Effector CD4-positive, alpha-beta T cell (primary cell): ENCODE results near the gene TUBGCP3.

Source experiments
- DNase-seq: peaks from one replicate; pipeline ENCODE4 v3.0.0-alpha.2; 2020

Gene TUBGCP3

DNA sequence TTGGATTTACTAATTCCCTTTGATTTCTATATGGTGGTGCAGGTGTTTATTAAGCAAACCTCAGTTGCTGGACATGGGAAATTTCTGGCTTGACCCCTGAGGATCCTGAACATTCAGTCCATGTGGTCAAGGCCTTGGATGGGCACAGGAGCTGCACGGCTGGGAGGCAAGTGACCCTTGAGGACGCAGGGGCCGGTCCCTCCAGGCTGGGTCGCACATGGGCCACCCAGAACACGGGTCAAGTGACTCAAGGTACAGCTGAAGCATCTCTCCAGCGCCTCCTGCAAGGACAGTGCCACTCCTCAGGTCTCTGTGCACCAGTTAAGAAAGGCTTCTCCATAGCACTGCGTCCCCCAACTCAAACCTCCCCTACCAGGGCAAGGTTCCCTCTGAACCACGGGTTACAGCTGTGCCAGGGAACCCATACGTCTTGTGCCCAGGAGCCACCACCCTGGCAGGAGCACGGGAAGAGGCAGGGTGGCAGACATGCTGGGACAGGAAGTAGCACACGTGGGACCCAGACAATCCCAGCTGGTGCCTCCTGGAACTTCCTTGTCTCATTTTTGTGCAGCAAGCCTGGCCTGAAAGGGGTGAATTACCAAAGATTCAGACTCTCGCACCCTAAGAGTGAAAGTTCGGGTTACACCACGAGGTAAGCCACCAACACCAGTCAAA is 118.7 kb downstream of the TUBGCP3 start:
- DNase-seq = no peak

DNA sequence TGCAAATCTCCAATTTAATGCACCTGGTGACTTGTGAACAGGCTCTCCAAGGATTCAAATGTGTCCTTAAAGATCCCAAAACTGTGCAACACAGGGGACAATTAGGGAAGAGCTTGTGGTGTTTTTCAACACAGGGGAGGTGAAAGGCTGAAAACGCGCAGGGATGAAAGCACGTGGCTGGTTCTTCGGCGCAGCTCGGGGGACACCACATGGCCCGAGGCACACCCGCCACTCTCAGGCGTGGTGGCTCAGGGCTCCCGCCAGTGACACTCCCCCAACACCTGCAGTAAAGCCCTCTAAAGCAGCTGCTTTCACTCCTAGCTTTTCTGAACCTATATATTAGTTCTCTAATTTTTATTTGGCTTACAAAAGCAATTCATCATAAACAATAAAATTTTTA is 119.9 kb downstream of the TUBGCP3 start:
- no peak for DNase-seq

DNA sequence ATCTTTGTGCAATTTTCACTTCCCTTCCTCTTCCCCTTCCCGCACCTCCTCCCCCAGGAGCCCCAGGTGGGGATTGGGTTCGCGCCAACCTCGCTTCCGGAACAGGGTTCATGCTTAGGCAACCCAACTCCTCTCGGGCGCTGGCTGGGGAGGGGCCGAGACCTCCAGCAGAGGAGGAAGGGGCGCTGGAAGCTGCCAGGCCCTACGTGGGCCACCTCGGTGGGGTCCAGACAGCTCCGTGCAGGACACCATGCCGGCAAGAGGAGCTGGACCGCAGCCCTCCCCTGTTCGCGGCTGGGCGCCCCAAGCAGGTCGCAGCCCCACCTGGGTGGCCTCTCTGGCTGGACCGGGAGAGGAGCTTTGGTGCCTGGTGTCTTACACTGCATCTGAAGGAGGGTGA is 120.7 kb downstream of the TUBGCP3 start:
- no peak for DNase-seq

DNA sequence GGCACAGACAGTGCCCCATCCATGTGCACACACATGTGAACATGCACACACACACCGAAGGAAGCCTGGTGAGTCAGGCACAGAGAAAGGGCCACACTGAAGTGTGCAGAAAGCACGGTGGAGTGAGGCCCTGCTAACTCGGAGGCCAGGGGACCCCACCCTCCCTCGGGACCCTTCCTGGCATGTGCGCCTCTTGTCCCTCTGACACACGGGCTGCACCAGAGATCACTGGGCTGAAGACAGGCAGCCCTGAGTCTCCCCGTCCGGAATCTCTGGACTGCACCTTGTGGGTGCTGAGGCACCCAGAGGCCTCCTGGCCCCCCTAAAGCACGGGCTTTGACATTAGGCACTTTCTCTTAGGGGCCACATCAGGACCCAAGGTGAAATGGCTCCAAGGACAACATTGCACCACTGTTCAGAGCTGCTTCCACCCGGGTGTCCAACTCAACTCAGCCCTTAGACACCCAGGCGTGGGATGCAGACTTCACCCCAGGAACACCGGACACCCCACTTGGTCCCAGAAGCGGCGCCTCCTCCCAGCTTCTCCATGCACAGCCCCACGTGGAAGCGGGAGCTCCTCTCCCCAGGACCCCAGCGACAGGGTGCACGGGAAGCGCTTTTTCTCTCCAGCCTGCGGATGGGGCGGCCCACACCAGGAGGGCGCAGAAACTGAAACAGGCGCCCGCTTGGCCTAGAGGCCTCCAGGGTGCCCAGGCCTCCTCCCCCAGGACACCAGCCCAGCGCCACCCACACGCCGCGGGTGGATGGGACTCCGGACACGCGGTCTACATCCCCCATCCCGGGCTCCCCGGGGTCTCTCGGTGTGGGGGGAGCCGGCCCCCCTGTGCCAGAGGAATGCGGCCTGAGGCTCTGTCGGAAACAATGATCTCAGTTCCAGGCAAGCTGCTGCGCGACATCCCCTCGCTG is 121.6 kb downstream of the TUBGCP3 start:
- DNase-seq = no peak

DNA sequence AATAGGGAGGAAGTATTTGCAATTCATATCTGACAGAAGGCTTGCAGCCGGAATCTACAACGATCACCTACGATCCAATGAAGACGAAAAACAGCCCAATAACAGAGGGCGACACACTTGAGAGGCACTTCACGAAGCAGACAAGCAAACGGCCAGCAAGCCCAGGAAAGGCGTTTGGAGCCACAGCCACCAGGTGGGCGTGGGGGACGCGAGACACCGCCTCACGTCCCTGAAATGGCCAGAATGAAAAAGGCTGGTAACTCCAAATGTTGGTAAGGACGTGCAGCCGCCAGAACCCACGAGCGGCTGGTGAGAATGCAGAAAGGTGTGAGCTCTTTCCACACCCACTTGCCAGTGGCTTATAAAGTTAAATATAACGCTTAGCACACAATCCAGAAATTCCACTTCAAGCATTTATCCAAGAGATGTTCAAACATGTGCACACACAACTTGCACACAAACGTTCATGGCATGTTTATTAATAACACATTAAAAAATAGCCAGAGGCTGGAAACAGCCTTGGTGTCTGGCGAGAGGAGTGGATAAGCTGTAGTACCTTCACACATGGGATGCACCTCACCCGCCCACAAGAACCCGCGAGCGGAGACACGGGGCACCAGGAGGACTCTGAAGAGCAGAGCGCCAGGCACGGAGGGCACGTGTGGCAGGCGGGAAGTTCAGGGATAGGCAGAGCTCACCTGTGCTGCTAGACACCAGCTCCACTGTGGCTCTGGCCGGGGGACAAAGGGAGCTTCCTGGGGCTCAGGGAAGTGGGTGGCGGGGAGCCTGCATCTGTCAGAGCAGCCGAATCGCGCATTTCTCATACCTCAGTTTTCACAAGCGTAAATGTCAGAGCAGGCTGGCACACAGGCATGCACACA is 122.5 kb downstream of the TUBGCP3 start:
- DNase-seq = no peak

DNA sequence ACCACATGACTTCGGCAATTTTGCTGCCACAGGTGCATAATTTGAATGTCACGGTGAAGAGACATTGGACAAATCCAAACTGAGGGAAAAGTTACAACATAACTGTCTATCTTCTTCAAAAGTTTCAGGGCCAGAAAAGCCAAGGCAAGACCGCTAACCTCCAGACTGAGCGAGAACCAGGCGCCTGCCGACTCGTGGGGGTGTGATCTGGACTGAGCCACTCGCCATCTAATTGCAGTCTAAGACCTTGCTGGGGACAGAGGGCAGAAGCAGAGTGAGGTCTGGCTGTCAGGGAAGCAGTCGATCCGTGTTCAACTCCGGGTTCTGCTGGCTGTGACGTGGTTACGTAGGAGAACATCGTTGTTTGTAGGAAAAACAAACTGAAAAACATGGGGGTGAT is 123.2 kb downstream of the TUBGCP3 start:
- DNase-seq = no peak

DNA sequence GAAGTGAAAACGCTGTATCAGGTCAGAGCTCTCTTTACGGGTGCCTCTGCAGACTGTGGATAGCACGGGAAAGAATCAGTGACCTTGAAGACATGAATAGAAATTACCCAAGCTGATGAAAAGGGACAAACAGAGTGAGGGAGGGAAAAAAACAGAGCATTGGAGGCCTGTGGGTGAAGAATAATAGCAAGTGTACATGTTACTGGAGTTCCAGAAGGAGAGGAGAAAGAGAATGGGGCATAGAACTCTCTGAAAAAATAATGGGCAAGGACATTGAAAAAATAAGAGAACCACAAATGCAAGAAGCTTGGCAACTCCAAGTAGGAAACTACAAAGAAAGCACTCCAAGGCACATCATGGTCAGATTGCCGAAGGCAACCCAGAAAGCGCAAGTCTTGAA is 125.5 kb downstream of the TUBGCP3 start:
- DNase-seq = no peak

DNA sequence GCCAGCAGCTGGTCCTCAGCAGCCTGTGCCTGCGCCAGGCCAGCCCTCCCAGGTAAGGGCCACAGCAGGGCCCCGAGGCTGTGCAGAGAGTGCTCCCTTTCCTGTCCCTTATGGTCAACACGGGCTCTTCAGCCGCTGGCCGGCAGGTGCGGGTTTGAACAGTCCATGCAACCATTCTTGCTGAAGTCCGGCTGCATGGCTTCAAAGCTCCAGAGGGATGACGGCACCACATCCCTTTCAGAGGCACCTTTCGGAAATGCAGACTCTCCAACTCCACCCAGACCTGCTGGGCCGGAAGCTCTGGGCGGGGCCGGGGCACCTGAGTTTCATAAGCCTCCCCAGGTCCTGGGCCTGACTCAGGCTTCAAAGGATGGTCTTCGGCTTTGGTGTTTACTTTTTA is 130.5 kb downstream of the TUBGCP3 start:
- DNase-seq = no peak

DNA sequence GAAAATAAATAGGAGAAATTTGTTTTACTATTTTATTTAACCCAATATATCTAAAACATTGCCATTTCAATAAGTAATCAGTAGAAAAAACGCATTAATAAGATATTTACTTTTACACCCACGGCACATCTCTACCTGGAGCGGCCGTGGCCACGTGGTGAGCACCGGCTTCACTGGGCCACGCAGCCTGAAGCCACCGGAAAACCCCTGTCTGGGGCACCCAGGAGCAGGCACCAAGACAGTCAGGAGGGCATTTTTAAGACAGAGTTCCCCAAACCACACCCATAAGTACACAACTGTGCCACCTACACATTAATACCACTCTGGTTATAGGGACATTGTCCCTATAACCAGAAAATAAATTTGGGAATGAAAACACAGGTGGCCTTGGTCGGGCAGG is 130.9 kb downstream of the TUBGCP3 start:
- no peak for DNase-seq

DNA sequence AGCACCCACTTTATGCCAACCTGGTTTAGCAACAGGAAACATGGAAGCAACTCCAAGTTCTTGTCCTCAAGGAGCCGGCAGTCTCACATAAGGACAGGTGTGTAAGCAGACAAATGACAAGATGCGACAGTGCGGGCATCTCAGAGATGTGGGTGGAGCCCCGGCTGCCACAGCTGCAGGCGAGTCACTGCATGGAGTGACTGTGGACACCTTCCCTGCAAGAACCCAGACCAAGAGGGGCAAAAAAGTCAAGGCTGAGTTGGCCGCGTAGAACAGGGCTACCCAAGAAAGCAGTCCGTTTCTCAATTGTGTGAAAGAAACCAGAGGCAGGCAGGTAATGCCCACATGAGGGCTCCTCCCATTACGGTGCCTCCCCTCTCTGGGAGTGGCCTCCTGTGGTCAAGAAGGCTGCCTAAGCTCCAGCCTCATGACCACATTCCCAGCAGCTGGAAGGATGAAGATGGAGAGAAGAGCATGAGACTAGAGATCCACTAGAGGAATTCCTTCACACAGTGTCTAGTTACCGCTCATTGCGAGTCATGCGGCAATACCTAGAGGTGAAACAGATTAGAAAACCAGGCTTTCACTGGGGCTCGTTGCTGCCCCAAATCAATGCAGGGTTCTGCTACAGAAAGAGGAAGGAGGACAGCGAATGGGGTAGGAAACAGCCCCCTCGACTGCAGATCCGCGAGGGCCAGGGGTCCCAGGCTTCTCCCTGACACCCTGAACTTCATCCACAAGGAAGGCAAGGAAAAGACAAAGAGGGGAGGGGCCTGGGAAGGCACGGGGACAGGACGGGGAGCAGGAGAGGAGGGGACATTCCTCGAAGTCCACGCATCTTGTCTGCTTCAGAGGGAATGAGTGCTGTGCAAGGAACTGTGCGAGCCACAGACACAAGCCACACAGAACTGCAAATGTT is 131.6 kb downstream of the TUBGCP3 start:
- DNase-seq = no peak

DNA sequence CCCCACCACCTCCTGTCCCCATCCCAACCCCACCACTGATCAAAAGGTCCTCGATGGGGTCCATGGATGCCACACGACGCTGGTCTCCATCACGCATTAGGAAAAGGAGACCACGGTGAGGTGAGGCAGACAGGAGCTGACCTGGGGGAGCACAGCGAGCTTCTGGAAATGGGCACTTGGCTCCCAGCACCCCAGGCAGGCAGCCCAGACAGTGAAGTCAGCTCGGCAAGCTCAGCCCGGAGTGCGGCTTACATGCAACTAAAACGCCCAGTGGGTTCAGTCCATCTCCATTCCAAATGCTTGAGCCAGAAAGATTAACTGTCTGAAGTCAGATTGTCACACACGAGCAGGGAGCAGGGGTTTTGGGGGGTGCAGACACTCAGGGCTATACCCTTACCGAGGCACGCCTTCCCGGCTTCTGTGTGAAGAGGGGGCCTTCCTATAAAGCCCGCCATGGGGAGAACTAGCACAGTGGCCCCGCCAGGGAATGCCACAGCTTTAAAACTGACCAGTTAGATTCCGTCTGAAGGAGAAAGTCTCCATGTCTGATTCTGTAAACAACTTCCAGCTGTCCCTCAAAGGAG is 132.4 kb downstream of the TUBGCP3 start:
- DNase-seq = no peak

DNA sequence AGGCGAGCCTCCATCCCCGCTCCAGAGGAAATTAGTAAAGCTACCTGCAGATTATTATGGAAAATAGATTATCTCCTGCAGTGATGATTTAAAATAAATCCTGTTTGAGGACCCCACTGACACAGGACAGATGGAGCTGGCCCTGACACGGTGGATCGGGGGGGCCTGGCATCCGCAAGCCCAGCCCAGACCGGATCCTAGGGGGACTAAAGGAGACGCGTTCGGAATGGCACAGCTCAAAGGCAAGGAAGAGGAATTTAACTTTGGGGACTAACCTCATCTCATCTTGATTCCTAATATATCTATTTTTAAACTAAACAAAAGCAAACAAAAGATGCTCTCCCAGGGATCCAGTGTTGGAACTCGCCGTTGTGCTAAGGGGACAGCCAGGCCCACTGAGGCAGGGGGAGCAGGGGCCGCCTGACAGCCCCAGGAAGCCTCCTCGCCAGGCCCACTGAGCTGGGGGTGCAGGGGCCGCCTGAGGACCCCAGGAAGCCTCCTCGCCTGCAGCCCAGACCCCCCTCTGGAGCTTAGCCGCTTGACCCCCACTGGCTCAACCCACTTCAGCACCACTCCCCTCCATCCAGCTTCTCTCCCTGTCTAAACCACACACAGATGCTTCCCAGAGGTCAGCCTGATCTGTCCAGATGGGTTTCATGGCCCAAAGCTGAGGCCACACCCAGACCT is 133.2 kb downstream of the TUBGCP3 start:
- DNase-seq = no peak

DNA sequence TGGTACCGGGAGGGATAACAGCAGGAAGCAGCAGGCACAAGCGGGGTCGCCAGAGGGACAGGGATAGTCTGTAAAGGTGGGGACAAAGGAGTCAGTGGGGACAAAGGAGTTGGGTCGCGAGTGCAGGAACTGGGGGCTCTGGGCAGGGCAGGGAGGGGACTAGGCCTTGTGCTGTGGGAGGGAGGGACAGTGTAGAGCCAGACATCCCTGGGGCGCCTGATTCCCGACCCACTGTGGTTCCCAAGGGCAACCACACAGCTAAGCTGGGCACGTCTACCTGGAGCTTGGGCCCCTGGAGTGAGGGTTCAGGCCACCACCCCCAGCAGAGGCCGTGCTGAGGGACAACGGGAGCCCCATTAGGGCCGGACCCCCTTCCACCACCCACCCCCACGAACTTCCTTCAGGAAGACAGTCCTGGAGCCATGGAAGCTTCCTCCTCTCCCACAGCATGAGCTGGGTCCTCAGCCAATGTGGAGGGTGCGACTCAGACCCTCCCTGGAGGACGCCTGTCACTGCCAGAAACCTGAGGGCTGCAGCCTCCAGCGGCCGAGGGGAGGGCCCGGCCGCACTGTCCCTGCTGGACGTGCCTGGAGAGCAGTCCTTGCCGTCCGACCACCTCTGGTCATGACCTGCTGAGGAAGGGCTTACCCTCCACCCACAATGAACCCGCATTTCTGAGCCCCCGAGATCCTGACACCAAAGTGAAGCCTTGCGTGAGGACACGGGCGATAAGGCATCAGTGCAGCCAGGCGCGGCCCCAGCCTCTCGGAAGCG is 133.9 kb downstream of the TUBGCP3 start:
- no peak for DNase-seq

DNA sequence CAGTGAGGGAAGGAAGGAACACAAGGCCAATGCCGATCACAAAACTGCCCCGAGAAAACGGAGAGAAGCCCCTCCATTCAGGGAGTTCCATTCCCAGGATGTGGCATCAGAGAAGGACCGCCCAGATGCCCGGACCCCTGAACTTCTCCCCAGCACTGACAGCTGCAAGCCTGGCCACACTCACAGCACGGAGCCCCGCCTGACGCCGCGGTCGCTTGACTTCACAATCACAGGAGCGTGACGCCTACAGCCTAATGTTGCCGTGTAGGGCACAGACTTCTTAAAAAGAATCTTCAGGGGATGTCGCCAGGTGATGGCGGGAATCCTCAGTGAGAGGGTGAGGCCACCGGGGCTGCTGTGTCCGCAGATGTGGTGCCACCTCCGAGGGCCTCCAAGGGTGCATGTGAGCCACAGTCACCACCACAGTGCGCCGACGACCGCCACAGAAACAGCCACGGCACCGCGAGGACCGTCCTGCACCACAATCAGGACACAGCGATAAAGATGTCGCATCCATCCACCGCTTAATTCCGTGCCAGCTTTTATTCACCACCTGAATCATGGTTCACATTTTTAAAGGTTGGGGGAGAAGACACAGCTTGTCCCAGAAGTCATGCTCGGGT is 134.6 kb downstream of the TUBGCP3 start:
- no peak for DNase-seq

DNA sequence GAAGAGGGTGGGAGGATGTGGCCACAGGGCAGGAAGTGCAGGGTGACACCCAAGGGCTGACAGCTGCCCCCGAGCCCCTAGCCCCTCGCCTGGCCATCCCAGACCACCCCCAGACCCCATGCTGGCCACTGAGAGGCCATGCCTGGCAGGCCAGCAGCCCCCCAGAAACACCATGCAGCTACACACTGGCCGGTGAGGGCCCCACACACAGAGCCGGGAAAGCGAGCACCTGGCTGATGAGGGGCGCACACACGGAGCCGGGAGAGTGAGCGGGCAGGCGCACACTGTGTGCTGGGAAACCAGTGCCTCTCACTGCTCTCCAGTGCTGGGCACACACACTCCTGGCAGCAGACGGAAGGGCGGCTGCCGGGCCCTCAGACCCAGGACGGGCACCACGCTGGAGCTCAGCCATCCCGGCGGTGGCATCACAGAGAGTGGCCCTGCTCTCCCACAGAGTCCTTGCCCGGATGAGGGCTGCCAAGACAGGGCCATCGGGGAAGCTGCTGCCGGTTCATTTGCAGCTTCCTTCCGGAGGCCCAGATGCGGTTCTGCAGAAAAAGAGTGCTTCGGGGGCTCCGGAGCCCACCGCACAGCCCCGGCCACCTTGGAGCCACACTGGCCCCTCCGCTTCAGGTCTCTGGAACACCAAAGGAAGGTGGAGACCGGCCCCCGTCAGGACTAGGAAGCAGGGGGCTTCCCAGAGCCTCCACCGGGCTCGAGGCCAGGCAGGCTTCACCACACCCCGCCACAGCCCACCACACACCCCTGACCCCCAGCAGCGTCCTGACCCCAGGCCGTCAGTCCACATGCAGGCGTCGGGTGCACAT is 135.4 kb downstream of the TUBGCP3 start:
- DNase-seq = no peak

DNA sequence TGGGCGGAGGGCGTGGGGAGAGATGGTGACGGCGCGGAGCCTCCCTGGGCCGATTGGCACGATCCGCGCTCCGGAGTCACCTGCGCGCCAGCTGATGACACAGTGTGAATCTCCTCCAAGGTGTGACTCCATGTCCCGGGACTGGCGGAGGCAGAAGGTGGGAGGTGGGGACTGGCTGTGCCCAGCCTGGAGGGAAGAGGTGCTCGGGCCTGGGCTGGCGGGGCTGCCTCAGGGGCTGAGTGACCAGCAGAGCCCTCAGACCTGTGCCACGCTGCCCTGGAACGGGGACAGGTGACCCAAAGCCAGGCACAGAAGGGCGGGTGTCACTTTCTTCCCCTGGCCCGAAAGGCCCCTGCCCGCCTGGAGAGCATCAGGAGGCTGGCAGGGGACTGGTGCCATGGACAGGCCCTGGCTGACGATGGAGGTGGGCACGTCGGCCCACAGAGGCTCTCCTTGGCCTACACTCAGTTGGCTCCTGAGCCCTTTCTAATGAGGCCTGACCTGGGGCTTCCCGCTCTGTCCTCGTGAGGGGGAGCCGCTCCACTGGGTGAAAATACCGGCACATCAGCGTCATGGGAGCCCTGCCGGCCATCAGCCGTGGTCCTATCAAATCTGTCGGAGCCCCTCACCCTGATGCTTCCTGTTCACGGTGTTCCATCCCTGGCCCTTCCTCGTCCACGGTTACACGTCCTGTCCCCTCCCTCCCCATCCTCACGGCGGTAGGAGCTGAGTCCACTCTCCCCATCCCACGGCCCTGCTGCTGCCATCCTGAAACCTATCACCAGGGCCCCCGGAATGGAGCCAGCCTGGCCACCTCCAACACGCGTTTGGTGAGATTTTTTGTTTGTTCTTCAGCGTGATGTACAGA is 136.2 kb downstream of the TUBGCP3 start:
- DNase-seq = no peak

DNA sequence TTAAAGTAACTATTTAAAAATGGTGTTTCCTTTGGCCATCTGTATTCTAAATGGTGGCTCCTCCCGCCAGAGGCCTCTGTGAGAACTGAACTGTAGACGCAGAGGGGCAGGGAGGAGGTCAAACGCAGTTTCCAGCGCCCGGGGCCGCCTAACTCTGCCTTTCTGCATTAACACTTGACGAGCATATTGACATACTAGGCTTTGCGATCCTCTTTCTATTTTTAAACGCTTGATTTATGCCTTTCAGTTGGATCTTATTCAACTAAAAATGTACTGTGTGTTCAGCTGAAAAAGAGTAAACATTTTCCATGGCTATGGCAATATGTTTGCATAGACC is 137.1 kb downstream of the TUBGCP3 start:
- no peak for DNase-seq
